ENCODE data around the gene SYCP2L. TPM values are rescaled to one million over a fixed set of nuclear protein-coding genes. Genes with fewer than 3 reads are reported as not detected.

SYCP2L gene
- total and polyA plus RNA-seq, 2 of the 8 experiments (the other 6 are each of a cell fraction or from before 2014, with no cell fraction given) = 1.7 to 4.2 TPM

DNA sequence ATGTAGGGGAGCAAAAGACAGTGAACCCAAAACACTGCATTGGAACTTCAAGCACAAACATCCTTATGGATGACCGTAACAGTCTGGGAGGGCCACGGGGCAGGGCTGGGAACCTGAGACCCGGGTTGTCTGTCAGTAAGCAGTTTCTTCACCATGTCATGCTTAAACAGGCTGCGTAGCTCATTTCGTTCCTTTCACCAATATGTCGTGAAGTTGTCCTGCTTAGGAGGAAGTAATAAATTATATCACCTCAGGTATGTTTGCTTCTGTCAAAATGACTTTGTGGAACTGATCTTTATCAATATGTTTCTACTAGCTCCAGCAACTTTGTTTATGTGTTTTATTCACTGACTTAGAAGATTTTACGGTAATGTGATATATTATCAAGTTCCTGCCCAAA lies 36.1 kb upstream of the SYCP2L start (continued):
- TF ChIP-seq, protein P1, sequence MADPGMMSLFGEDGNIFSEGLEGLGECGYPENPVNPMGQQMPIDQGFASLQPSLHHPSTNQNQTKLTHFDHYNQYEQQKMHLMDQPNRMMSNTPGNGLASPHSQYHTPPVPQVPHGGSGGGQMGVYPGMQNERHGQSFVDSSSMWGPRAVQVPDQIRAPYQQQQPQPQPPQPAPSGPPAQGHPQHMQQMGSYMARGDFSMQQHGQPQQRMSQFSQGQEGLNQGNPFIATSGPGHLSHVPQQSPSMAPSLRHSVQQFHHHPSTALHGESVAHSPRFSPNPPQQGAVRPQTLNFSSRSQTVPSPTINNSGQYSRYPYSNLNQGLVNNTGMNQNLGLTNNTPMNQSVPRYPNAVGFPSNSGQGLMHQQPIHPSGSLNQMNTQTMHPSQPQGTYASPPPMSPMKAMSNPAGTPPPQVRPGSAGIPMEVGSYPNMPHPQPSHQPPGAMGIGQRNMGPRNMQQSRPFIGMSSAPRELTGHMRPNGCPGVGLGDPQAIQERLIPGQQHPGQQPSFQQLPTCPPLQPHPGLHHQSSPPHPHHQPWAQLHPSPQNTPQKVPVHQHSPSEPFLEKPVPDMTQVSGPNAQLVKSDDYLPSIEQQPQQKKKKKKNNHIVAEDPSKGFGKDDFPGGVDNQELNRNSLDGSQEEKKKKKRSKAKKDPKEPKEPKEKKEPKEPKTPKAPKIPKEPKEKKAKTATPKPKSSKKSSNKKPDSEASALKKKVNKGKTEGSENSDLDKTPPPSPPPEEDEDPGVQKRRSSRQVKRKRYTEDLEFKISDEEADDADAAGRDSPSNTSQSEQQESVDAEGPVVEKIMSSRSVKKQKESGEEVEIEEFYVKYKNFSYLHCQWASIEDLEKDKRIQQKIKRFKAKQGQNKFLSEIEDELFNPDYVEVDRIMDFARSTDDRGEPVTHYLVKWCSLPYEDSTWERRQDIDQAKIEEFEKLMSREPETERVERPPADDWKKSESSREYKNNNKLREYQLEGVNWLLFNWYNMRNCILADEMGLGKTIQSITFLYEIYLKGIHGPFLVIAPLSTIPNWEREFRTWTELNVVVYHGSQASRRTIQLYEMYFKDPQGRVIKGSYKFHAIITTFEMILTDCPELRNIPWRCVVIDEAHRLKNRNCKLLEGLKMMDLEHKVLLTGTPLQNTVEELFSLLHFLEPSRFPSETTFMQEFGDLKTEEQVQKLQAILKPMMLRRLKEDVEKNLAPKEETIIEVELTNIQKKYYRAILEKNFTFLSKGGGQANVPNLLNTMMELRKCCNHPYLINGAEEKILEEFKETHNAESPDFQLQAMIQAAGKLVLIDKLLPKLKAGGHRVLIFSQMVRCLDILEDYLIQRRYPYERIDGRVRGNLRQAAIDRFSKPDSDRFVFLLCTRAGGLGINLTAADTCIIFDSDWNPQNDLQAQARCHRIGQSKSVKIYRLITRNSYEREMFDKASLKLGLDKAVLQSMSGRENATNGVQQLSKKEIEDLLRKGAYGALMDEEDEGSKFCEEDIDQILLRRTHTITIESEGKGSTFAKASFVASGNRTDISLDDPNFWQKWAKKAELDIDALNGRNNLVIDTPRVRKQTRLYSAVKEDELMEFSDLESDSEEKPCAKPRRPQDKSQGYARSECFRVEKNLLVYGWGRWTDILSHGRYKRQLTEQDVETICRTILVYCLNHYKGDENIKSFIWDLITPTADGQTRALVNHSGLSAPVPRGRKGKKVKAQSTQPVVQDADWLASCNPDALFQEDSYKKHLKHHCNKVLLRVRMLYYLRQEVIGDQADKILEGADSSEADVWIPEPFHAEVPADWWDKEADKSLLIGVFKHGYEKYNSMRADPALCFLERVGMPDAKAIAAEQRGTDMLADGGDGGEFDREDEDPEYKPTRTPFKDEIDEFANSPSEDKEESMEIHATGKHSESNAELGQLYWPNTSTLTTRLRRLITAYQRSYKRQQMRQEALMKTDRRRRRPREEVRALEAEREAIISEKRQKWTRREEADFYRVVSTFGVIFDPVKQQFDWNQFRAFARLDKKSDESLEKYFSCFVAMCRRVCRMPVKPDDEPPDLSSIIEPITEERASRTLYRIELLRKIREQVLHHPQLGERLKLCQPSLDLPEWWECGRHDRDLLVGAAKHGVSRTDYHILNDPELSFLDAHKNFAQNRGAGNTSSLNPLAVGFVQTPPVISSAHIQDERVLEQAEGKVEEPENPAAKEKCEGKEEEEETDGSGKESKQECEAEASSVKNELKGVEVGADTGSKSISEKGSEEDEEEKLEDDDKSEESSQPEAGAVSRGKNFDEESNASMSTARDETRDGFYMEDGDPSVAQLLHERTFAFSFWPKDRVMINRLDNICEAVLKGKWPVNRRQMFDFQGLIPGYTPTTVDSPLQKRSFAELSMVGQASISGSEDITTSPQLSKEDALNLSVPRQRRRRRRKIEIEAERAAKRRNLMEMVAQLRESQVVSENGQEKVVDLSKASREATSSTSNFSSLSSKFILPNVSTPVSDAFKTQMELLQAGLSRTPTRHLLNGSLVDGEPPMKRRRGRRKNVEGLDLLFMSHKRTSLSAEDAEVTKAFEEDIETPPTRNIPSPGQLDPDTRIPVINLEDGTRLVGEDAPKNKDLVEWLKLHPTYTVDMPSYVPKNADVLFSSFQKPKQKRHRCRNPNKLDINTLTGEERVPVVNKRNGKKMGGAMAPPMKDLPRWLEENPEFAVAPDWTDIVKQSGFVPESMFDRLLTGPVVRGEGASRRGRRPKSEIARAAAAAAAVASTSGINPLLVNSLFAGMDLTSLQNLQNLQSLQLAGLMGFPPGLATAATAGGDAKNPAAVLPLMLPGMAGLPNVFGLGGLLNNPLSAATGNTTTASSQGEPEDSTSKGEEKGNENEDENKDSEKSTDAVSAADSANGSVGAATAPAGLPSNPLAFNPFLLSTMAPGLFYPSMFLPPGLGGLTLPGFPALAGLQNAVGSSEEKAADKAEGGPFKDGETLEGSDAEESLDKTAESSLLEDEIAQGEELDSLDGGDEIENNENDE (IDR thresholded peaks at IDR 0.05; ENCODE audit: insufficient replicate concordance, low read length) = no peak
- TF ChIP-seq GABPA (IDR thresholded peaks at IDR 0.05; ENCODE audit: borderline replicate concordance, insufficient read depth, low read length) (no peak), SUZ12 (IDR thresholded peaks at IDR 0.05; ENCODE audit: low read length) (no peak), RBBP5 (IDR thresholded peaks at IDR 0.05; ENCODE audit: borderline replicate concordance, low read depth, low read length) (no peak), BCL11A (IDR thresholded peaks at IDR 0.05; ENCODE audit: low read depth in 2 of 2, low read length in 2 of 2) (no peak)
